Mesothelial cell of epicardium (in vitro differentiated cells): Measurements from ENCODE around the gene CCL19. TPM values are rescaled to one million over a fixed set of nuclear protein-coding genes. Genes with fewer than 3 reads are reported as not detected.

Experiments
- DNase-seq, 2 experiments: peaks; one replicate each; pipeline ENCODE4 v3.0.0; 2021; ENCODE audit warnings: low spot score in 2 of 2; ENCODE audit not compliant: unreplicated experiment in 2 of 2
- H3K27ac Mint-ChIP-seq: 2 replicates; pipeline ENCODE4 v1.8.0; 2021; ENCODE audit warnings: mixed read lengths
- H3K27me3 Mint-ChIP-seq: 2 replicates; pipeline ENCODE4 v1.8.0; 2021; ENCODE audit warnings: low read depth, mixed read lengths
- H3K36me3 Mint-ChIP-seq: 2 replicates; pipeline ENCODE4 v1.8.0; 2021; ENCODE audit warnings: mixed read lengths
- H3K4me1 Mint-ChIP-seq: 2 replicates; pipeline ENCODE4 v1.8.0; 2021; ENCODE audit warnings: mixed read lengths
- H3K4me3 Mint-ChIP-seq: 2 replicates; pipeline ENCODE4 v1.8.0; 2021; ENCODE audit warnings: mild to moderate bottlenecking, moderate library complexity, mixed read lengths
- H3K9me3 Mint-ChIP-seq: 2 replicates; pipeline ENCODE4 v1.8.0; 2021; ENCODE audit warnings: mixed read lengths
- CTCF ChIP-seq: fragments of 200-600 bp; sonication (generic); IDR thresholded peaks from one replicate; pipeline ENCODE4 v1.5.0; 2021; ENCODE audit warnings: antibody characterized with exemption; ENCODE audit not compliant: unreplicated experiment
- total RNA-seq: library from RNA; stranded (reverse); gene quantifications from 3 replicates; pipeline ENCODE4 v1.2.1, GENCODE V29; 2021

Gene CCL19
- total RNA-seq, 1 donor from 2014 or later = not detected

- Mint-ChIP-seq H3K27me3 (peaks cover 43% of the 10 kb centered on the region), H3K36me3 (peaks cover 4% of the 10 kb centered on the region), H3K4me3 (no peak overlapping the region), H3K9me3 (peaks cover 16% of the 10 kb centered on the region), H3K27ac (no peak overlapping the region), H3K4me1 (peaks cover 5% of the 10 kb centered on the region)
- no peak for TF ChIP-seq CTCF
- no peak for DNase-seq
These were observed 22.9 kb upstream of the CCL19 start for GRCh38 chr9:34714007-34714406.

GRCh38 chr9:34712140-34712539, 21.1 kb upstream of the CCL19 start:
- H3K4me1 Mint-ChIP-seq = peaks cover 19% of the 10 kb centered on the region
- TF ChIP-seq CTCF = no peak
- H3K27ac Mint-ChIP-seq = no peak overlapping the region
- H3K4me3 Mint-ChIP-seq = no peak overlapping the region
- peaks cover 4% of the 10 kb centered on the region for H3K36me3 Mint-ChIP-seq
- peaks cover 16% of the 10 kb centered on the region for H3K9me3 Mint-ChIP-seq
- peaks cover 41% of the 10 kb centered on the region for H3K27me3 Mint-ChIP-seq
- DNase-seq = no peak

GRCh38 chr9:34710023-34710422, 18.9 kb upstream of the CCL19 start, which contains the start of gene CCL21:
Gene CCL21, minus strand, starts transcription at chr9:34710136. Its CDS starts 70 bp downstream, at chr9:34710066.
- H3K27ac Mint-ChIP-seq = no peak within 1 kb of the TSS
- DNase-seq = no peak
- peaks cover 28% of the 10 kb centered on the region for H3K4me1 Mint-ChIP-seq
- peaks cover 4% of the 10 kb centered on the region for H3K36me3 Mint-ChIP-seq
- H3K9me3 Mint-ChIP-seq = peaks cover 16% of the 10 kb centered on the region
- H3K4me3 Mint-ChIP-seq = no peak within 1 kb of the TSS
- no peak for TF ChIP-seq CTCF
- H3K27me3 Mint-ChIP-seq = peaks cover 34% of the 10 kb centered on the region

GRCh38 chr9:34709196-34709978, 18.3 kb upstream of the CCL19 start:
- DNase-seq = no peak
- no peak overlapping the region for H3K27ac Mint-ChIP-seq
- H3K36me3 Mint-ChIP-seq = peaks cover 4% of the 10 kb centered on the region
- H3K4me1 Mint-ChIP-seq = peaks cover 28% of the 10 kb centered on the region
- no peak overlapping the region for H3K4me3 Mint-ChIP-seq
- no peak for TF ChIP-seq CTCF
- H3K9me3 Mint-ChIP-seq = peaks cover 16% of the 10 kb centered on the region
- H3K27me3 Mint-ChIP-seq = peaks cover 27% of the 10 kb centered on the region

- peaks cover 5% of the 10 kb centered on the region for H3K27me3 Mint-ChIP-seq
- no peaks in the 10 kb centered on the region for H3K36me3 Mint-ChIP-seq
- H3K4me1 Mint-ChIP-seq = peaks cover 28% of the 10 kb centered on the region
- H3K9me3 Mint-ChIP-seq = peaks cover 6% of the 10 kb centered on the region
- no peak overlapping the region for H3K27ac Mint-ChIP-seq
- no peak for DNase-seq
- TF ChIP-seq CTCF = no peak
- H3K4me3 Mint-ChIP-seq = no peak overlapping the region
These were observed 16.1 kb upstream of the CCL19 start for GRCh38 chr9:34707130-34707529.
